HepG2 (cell line): Measurements from ENCODE around the gene SASH1. TPM values are rescaled to one million over a fixed set of nuclear protein-coding genes. Genes with fewer than 3 reads are reported as not detected.

Experiments used
- ATAC-seq: fragments of 200-7000 bp; cut with Tn5 transposase; 3 replicates; pipeline ENCODE4 v1.9.1; 2020; ENCODE audit warnings: mild to moderate bottlenecking, moderate library complexity
- BruUV-seq: library from RNA; stranded (reverse); fragments of 400-500 nt; replicated peaks from 2 replicates; lab custom pipeline; 2021; lab: Mats Ljungman, UMichigan
- CTCF ChIA-PET: fragments of 300-600 bp; formaldehyde crosslinking; extraction: SDS; loops from one replicate; lab custom pipeline; 2021; ENCODE audit warnings: low total read pairs, inconsistent platforms, low intra/inter-chr PET ratio; lab: Yijun Ruan, JAX
- POLR2A ChIA-PET: fragments of 350-600 bp; sonication (Branson Sonifier 250); formaldehyde crosslinking; loops from one replicate; lab custom pipeline; 2020; ENCODE audit warnings: antibody characterized with exemption, inconsistent platforms; lab: Yijun Ruan, JAX
- DNase-seq: peaks from one replicate; pipeline ENCODE4 v3.0.0-alpha.2; 2015; ENCODE audit warnings: low spot score
- FAIRE-seq: peaks from 3 replicates; lab custom pipeline; 2011; peaks lifted over from hg19 to GRCh38; lab: Jason Lieb, UNC
- H2AFZ ChIP-seq: one replicate; pipeline ENCODE4 v1.6.1; 2011; ENCODE audit warnings: low read length, inconsistent platforms
- H3K27ac ChIP-seq: fragments of 300-600 bp; 3 replicates; pipeline ENCODE4 v1.8.0; 2011; ENCODE audit warnings: mixed run types, mild to moderate bottlenecking, mixed read lengths, low read length, inconsistent platforms; ENCODE audit not compliant: insufficient read depth; ENCODE audit errors: extremely low read length
- H3K27me3 ChIP-seq, 2 experiments: fragments of 200-600 bp in 1 of 2; 2 replicates in 1 of 2; 3 replicates in 1 of 2; pipeline versions ENCODE4 v1.6.0 to v1.8.0; 2011; ENCODE audit warnings: low read length in 2 of 2, mild to moderate bottlenecking in 2 of 2, moderate library complexity in 2 of 2, inconsistent platforms in 1 of 2; ENCODE audit not compliant: insufficient read depth in 2 of 2, control insufficient read depth in 1 of 2
- H3K36me3 ChIP-seq, 2 experiments: fragments of 200-600 bp in 1 of 2; replicated peaks in 1 of 2; 2 replicates in 1 of 2; 3 replicates in 1 of 2; pipeline versions ENCODE4 v1.5.1 to v1.8.0; 2011; ENCODE audit warnings: low read length in 2 of 2, inconsistent platforms in 1 of 2; ENCODE audit not compliant: insufficient read depth in 2 of 2, control insufficient read depth in 1 of 2
- H3K4me1 ChIP-seq: 2 replicates; pipeline ENCODE4 v1.5.1; 2012; ENCODE audit warnings: low read length, inconsistent platforms; ENCODE audit not compliant: insufficient read depth
- H3K4me2 ChIP-seq: 2 replicates; pipeline ENCODE4 v1.6.0; 2011; ENCODE audit warnings: low read depth, low read length, inconsistent platforms
- H3K4me3 ChIP-seq, 3 experiments: fragments of 200-600 bp in 1 of 3; sonication (generic), shearing (Covaris generic) in 1 of 3; replicated peaks in 1 of 3; 2 replicates each; pipeline ENCODE4 v1.5.1; 2011 to 2016; ENCODE audit warnings: low read length in 3 of 3, inconsistent platforms in 2 of 3, low read depth in 2 of 3, mild to moderate bottlenecking in 2 of 3, control low read depth in 1 of 3, mixed read lengths in 1 of 3; ENCODE audit not compliant: insufficient read depth in 1 of 3
- H3K79me2 ChIP-seq: one replicate; pipeline ENCODE4 v1.6.1; 2011; ENCODE audit warnings: low read length, inconsistent platforms; ENCODE audit not compliant: insufficient read depth
- H3K9ac ChIP-seq: 2 replicates; pipeline ENCODE4 v1.6.0; 2011; ENCODE audit warnings: mild to moderate bottlenecking, low read depth, low read length, inconsistent platforms; ENCODE audit not compliant: insufficient read depth
- H3K9me3 ChIP-seq: 2 replicates; pipeline ENCODE4 v1.5.1; 2012; ENCODE audit warnings: mild to moderate bottlenecking, low read length
- H4K20me1 ChIP-seq: 2 replicates; pipeline ENCODE4 v1.6.0; 2011; ENCODE audit warnings: inconsistent platforms, mild to moderate bottlenecking, low read length, moderate library complexity; ENCODE audit not compliant: insufficient read depth
- ATF6 ChIP-seq: sonication (generic); formaldehyde crosslinking; conservative IDR thresholded peaks from 2 replicates; pipeline ENCODE4 v1.4.0; 2020; ENCODE audit warnings: missing genetic modification reagents
- KDM5B ChIP-seq: sonication (generic); formaldehyde crosslinking; IDR thresholded peaks from 2 replicates; pipeline ENCODE4 v1.4.0; 2020; ENCODE audit warnings: missing genetic modification reagents, mild to moderate bottlenecking, borderline replicate concordance
- SMAD9 ChIP-seq: sonication (generic); formaldehyde crosslinking; IDR thresholded peaks from 2 replicates; pipeline ENCODE4 v1.5.1; 2020; ENCODE audit warnings: mild to moderate bottlenecking, missing genetic modification reagents
- SRSF1 ChIP-seq: fragments of 200-400 bp; formaldehyde crosslinking; optimal IDR thresholded peaks from 2 replicates; pipeline ENCODE3; 2017; ENCODE audit warnings: mild to moderate bottlenecking, low read depth, low read length, moderate library complexity
- ZNF543 ChIP-seq: sonication (generic); formaldehyde crosslinking; IDR thresholded peaks from 2 replicates; pipeline ENCODE4 v1.4.0; 2020; ENCODE audit warnings: mild to moderate bottlenecking, missing genetic modification reagents
- ZSCAN29 ChIP-seq: sonication (generic); formaldehyde crosslinking; conservative IDR thresholded peaks from 2 replicates; pipeline ENCODE4 v1.4.0; 2020; ENCODE audit warnings: mild to moderate bottlenecking, missing genetic modification reagents
- ZUFSP ChIP-seq: sonication (generic); formaldehyde crosslinking; IDR thresholded peaks from 2 replicates; pipeline ENCODE4 v1.9.0; 2021; ENCODE audit warnings: missing genetic modification reagents, mild to moderate bottlenecking, borderline replicate concordance
- WGBS: methylation state at CpG from one replicate; pipeline ENCODE4 v1.1.6; 2017; ENCODE audit warnings: low lambda C conversion rate; 5-methylcytosine and 5-hydroxymethylcytosine counted together
- in situ Hi-C: cut with HindIII; loops from 2 replicates; pipeline ENCODE4 v1.10.0; 2017; ENCODE audit warnings: low pct_unique_long_range_greater_than_20kb; ENCODE audit not compliant: extremely low pct_ligation_motif_present
- intact Hi-C: fragments of 100-400 bp; cut with micrococcal nuclease; formaldehyde crosslinking; loops from one replicate; pipeline ENCODE4 v1.10.0; 2022; ENCODE audit not compliant: unreplicated experiment
- polyA plus RNA-seq, 8 experiments: library from polyadenylated mRNA; depleted of rRNA in 3 of 8; stranded (reverse) in 7 of 8; unstranded in 1 of 8; fragments of >200 nt; fragmentation: Illumina TruSeq in 4 of 8; extraction: Trizol in 4 of 8; gene quantifications; 2 replicates each; pipeline versions ENCODE4 v1.2.1 to v1.2.3, GENCODE V29; 2011 to 2016; ENCODE audit warnings: low read depth in 4 of 8, missing spikeins in 1 of 8, mixed read lengths in 1 of 8; ENCODE audit not compliant: insufficient read depth in 1 of 8
- total RNA-seq, 5 experiments: library from RNA; depleted of rRNA; stranded (reverse); fragments of >200 nt; fragmentation: Illumina TruSeq; extraction: Trizol; gene quantifications; 2 replicates each; pipeline ENCODE4 v1.2.3, GENCODE V29; 2016; ENCODE audit warnings: low read depth in 1 of 5
- TF ChIP-seq, protein P1 (sequence below): sonication (generic); formaldehyde crosslinking; IDR thresholded peaks from 2 replicates; pipeline ENCODE4 v1.4.0; 2020; ENCODE audit warnings: missing genetic modification reagents, borderline replicate concordance

The SASH1 gene
- total and polyA plus RNA-seq, 2 of the 13 experiments (the other 11 are each of a cell fraction or from before 2014, with no cell fraction given) = 7.5 to 8.2 TPM

DNA sequence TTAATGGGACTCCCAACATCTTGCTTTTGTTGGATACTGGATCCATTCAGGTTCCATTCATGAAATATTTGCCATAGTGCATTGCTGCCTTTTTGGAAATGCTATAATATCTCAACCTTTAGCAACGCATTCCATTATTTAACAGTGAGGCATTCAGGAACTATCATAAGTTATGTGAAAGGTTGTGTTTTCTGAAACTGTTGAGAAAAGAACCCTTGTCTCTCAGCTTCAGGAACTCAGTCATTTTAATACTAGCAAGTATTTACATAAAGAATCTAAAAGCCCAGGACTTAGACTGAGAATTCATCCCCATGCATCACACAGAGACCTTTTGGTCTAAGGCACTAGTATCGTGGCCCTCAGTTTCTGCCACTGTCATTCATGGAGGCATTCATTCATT is 24.9 kb upstream of the SASH1 start:
- ChIA-PET CTCF (no interaction called here), POLR2A (no interaction called here)
- Histone ChIP-seq H3K4me3 (no peak overlapping the region), H3K27me3 (0 out of 5 replicates have a peak, but pooled peaks cover 0 to 4% of the 10 kb centered on the region in 2 experiments), H3K36me3 (no peaks in the 10 kb centered on the region), H3K27ac (no peak overlapping the region), H3K4me1 (no peaks in the 10 kb centered on the region), H2AFZ (no peak overlapping the region), H3K9ac (no peak overlapping the region), H4K20me1 (no peaks in the 10 kb centered on the region), H3K4me2 (no peak overlapping the region), H3K9me3 (no peaks in the 10 kb centered on the region), H3K79me2 (no peaks in the 10 kb centered on the region)
- intact Hi-C loops = no loop called here
- FAIRE-seq (no peak), ATAC-seq (no peak), DNase-seq (no peak)
- no TSS peak for BruUV-seq
- in situ Hi-C loops = no loop called here
- 39% methylated on average over 2 of the region's 2 CpGs for WGBS
- TF ChIP-seq ZSCAN29 (CRISPR knock-in tag) (no peak), SMAD9 (CRISPR knock-in tag) (no peak), ZUFSP (no peak), ATF6 (no peak), SRSF1 (no peak), KDM5B (CRISPR knock-in tag) (no peak), ZNF543 (CRISPR knock-in tag) (no peak)
- TF ChIP-seq, protein P1, sequence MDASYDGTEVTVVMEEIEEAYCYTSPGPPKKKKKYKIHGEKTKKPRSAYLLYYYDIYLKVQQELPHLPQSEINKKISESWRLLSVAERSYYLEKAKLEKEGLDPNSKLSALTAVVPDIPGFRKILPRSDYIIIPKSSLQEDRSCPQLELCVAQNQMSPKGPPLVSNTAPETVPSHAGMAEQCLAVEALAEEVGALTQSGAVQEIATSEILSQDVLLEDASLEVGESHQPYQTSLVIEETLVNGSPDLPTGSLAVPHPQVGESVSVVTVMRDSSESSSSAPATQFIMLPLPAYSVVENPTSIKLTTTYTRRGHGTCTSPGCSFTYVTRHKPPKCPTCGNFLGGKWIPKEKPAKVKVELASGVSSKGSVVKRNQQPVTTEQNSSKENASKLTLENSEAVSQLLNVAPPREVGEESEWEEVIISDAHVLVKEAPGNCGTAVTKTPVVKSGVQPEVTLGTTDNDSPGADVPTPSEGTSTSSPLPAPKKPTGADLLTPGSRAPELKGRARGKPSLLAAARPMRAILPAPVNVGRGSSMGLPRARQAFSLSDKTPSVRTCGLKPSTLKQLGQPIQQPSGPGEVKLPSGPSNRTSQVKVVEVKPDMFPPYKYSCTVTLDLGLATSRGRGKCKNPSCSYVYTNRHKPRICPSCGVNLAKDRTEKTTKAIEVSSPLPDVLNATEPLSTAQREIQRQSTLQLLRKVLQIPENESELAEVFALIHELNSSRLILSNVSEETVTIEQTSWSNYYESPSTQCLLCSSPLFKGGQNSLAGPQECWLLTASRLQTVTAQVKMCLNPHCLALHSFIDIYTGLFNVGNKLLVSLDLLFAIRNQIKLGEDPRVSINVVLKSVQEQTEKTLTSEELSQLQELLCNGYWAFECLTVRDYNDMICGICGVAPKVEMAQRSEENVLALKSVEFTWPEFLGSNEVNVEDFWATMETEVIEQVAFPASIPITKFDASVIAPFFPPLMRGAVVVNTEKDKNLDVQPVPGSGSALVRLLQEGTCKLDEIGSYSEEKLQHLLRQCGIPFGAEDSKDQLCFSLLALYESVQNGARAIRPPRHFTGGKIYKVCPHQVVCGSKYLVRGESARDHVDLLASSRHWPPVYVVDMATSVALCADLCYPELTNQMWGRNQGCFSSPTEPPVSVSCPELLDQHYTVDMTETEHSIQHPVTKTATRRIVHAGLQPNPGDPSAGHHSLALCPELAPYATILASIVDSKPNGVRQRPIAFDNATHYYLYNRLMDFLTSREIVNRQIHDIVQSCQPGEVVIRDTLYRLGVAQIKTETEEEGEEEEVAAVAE = no peak
